Type B pancreatic cell (in vitro differentiated cells): ENCODE results near the gene RCBTB2. TPM values are rescaled to one million over a fixed set of nuclear protein-coding genes. Genes with fewer than 3 reads are reported as not detected.

Experiments
- DNase-seq: peaks from one replicate; pipeline ENCODE4 v3.0.0; 2021; ENCODE audit warnings: mixed read lengths; ENCODE audit not compliant: unreplicated experiment; ENCODE audit errors: extremely low spot score
- H3K27ac Mint-ChIP-seq: 2 replicates; pipeline ENCODE4 v1.8.0; 2021; ENCODE audit warnings: mild to moderate bottlenecking, mixed read lengths
- H3K27me3 Mint-ChIP-seq: 2 replicates; pipeline ENCODE4 v1.8.0; 2021; ENCODE audit warnings: mixed read lengths
- H3K36me3 Mint-ChIP-seq: 2 replicates; pipeline ENCODE4 v1.8.0; 2021; ENCODE audit warnings: mixed read lengths
- H3K4me1 Mint-ChIP-seq: one replicate; pipeline ENCODE4 v1.8.0; 2021; ENCODE audit warnings: mixed read lengths; ENCODE audit not compliant: unreplicated experiment
- H3K4me3 Mint-ChIP-seq: 2 replicates; pipeline ENCODE4 v1.8.0; 2021; ENCODE audit warnings: mild to moderate bottlenecking, mixed read lengths
- H3K9me3 Mint-ChIP-seq: 2 replicates; pipeline ENCODE4 v1.8.0; 2021; ENCODE audit warnings: mixed read lengths
- total RNA-seq: library from RNA; stranded (reverse); gene quantifications from 2 replicates; pipeline ENCODE4 v1.2.1, GENCODE V29; 2021; ENCODE audit warnings: low replicate concordance
- TF ChIP-seq, protein P1 (sequence below): fragments of 200-600 bp; sonication (generic); conservative IDR thresholded peaks from 2 replicates; pipeline ENCODE4 v1.5.0; 2021; ENCODE audit warnings: antibody characterized with exemption, mild to moderate bottlenecking

RCBTB2 gene
- total RNA-seq, 1 donor from 2014 or later: 21.5 TPM

DNA sequence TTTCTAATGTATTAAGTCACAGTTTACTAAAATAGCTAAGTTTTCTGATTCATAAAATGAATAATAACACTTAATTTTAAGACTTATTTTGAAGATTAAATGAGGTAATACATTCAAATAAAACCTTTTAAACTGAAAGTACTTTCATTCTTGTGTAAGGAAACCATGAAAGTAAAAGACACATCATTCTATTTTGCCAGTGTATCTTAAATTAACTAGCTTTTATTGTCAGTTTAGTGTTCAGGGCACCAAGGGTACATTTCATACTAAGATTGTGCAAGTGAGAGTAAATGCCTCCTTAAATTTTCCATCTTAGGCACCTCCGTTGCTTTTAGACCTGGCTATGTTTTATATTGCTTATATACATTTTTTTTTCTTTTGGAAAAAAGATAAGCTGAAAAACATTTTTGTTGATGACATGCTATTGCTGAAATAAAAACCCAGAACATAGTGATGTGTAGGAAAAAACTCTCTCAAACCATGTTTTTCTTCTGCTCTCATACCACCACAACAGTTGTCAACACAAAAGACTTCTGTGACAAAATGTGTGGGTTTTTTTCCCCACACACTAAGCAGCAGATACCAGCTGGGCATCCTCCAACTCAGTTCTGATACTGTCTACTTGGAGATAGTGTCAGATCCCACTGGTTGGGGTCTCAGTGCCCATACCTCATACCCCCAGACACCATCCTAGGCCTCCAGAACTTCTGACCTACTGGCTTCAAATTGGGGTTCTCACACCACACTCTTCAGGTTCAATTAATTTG is 89.3 kb downstream of the RCBTB2 start:
- Mint-ChIP-seq H3K27ac (no peak overlapping the region), H3K36me3 (no peaks in the 10 kb centered on the region), H3K4me1 (no peaks in the 10 kb centered on the region), H3K27me3 (no peaks in the 10 kb centered on the region), H3K4me3 (no peak overlapping the region), H3K9me3 (no peaks in the 10 kb centered on the region)
- no peak for DNase-seq
- TF ChIP-seq, protein P1, sequence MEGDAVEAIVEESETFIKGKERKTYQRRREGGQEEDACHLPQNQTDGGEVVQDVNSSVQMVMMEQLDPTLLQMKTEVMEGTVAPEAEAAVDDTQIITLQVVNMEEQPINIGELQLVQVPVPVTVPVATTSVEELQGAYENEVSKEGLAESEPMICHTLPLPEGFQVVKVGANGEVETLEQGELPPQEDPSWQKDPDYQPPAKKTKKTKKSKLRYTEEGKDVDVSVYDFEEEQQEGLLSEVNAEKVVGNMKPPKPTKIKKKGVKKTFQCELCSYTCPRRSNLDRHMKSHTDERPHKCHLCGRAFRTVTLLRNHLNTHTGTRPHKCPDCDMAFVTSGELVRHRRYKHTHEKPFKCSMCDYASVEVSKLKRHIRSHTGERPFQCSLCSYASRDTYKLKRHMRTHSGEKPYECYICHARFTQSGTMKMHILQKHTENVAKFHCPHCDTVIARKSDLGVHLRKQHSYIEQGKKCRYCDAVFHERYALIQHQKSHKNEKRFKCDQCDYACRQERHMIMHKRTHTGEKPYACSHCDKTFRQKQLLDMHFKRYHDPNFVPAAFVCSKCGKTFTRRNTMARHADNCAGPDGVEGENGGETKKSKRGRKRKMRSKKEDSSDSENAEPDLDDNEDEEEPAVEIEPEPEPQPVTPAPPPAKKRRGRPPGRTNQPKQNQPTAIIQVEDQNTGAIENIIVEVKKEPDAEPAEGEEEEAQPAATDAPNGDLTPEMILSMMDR: no peak

Other genes starting within 250 kb of the RCBTB2 start
- gene RB1, start 229.3 kb downstream of the RCBTB2 start, total RNA-seq: 26.6 and 29.3 TPM in 2 replicates
- gene LPAR6, start 120.0 kb downstream of the RCBTB2 start, total RNA-seq: 2.4 and 10.1 TPM in 2 replicates
- 4.7 and 6.1 TPM in 2 replicates for gene CYSLTR2, start 120.8 kb upstream of the RCBTB2 start, total RNA-seq